ENCODE results near the gene IPO4. TPM values are rescaled to one million over a fixed set of nuclear protein-coding genes. Genes with fewer than 3 reads are reported as not detected.
"Not testable (repeated sequence)": the region's sequence is repeated elsewhere in the genome, so short reads cannot be mapped to it uniquely, and the experiment has no call there.

The IPO4 gene
- 10 to 100 TPM; 24.9 to 30.6 TPM for total RNA-seq
- long read RNA-seq, donor 1, partial matches to known transcripts, result 0 of 1 reads
- long read RNA-seq, donor 1, other reads (novel, unspliced or antisense), result 1 of 1 reads
- long read RNA-seq, donor 2, transcript IPO4-201 (30 exons, 3,646 nt), result major isoform, 16 of 30 reads
- long read RNA-seq, donor 2, partial matches to known transcripts, result 7 of 30 reads
- long read RNA-seq, donor 2, other reads (novel, unspliced or antisense), result 7 of 30 reads

GRCh38 chr14:24188251-24189058 lies at the start of gene IPO4:
TSS of gene IPO4 (minus strand) at chr14:24188816. CDS start at chr14:24188787, 29 bp downstream.
- intact Hi-C loops (cut with DNase I), result no loop called here
- DNase-seq (ENCODE audit: low spot score), result peak; percentile 99

- intact Hi-C loops (cut with DNase I), result no loop called here
- no peak for DNase-seq (ENCODE audit: low spot score)
Measured at GRCh38 chr14:24238123-24238522, 49.5 kb upstream of the IPO4 start.

- intact Hi-C loops (cut with DNase I), result no loop called here
Measured at GRCh38 chr14:24237463-24237955, 48.9 kb upstream of the IPO4 start.

GRCh38 chr14:24236689-24237462 lies 48.3 kb upstream of the IPO4 start:
- intact Hi-C loops (cut with DNase I), result no loop called here
- DNase-seq (ENCODE audit: low spot score), result no peak

More at GRCh38 chr14:24237463-24237955, 48.9 kb upstream of the IPO4 start:
- no peak for DNase-seq (ENCODE audit: low spot score)

GRCh38 chr14:24235804-24236688 lies 47.4 kb upstream of the IPO4 start:
- intact Hi-C loops (cut with DNase I), result no loop called here
- DNase-seq (ENCODE audit: low spot score), result no peak

GRCh38 chr14:24234095-24235005 lies 45.7 kb upstream of the IPO4 start:
- DNase-seq (ENCODE audit: low spot score), result no peak
- intact Hi-C loops (cut with DNase I), result no loop called here

- intact Hi-C loops (cut with DNase I), result no loop called here
- DNase-seq (ENCODE audit: low spot score), result no peak
Measured at GRCh38 chr14:24233538-24233866, 44.9 kb upstream of the IPO4 start.

- intact Hi-C loops (cut with DNase I), result no loop called here
- DNase-seq (ENCODE audit: low spot score), result no peak
Measured at GRCh38 chr14:24232645-24233537, 44.3 kb upstream of the IPO4 start, which contains the start of gene GMPR2. TSS of gene GMPR2 (plus strand) at chr14:24232929. CDS start at chr14:24233254, 325 bp downstream.

- intact Hi-C loops (cut with DNase I), result no loop called here
- DNase-seq (ENCODE audit: low spot score), result peak; percentile 98
Measured at GRCh38 chr14:24232121-24232644, 43.6 kb upstream of the IPO4 start, which contains the start of gene NEDD8. TSS of gene NEDD8 (minus strand) at chr14:24232367. CDS start at chr14:24232267, 100 bp downstream.

- no peak for DNase-seq (ENCODE audit: low spot score)
- intact Hi-C loops (cut with DNase I), result no loop called here
Measured at GRCh38 chr14:24231263-24232120, 42.9 kb upstream of the IPO4 start.

- no peak for DNase-seq (ENCODE audit: low spot score)
- intact Hi-C loops (cut with DNase I), result loop anchor here in 1 of 2 donors (1.0 kb wide), 1 partner anchor 10 kb away; no protein-coding TSS in a partner anchor
Measured at GRCh38 chr14:24228902-24229301, 40.3 kb upstream of the IPO4 start.

GRCh38 chr14:24226473-24226872 lies 37.9 kb upstream of the IPO4 start:
- DNase-seq (ENCODE audit: low spot score), result no peak
- intact Hi-C loops (cut with DNase I), result no loop called here

GRCh38 chr14:24224618-24225071 lies 36.0 kb upstream of the IPO4 start:
- DNase-seq (ENCODE audit: low spot score), result no peak
- intact Hi-C loops (cut with DNase I), result no loop called here

- DNase-seq (ENCODE audit: low spot score); intact Hi-C loops (cut with DNase I): not testable (repeated sequence)
Measured at GRCh38 chr14:24222987-24223386, 34.4 kb upstream of the IPO4 start.

- DNase-seq (ENCODE audit: low spot score), result no peak
- intact Hi-C loops (cut with DNase I), result loop anchor here in 1 of 2 donors (1.0 kb wide), 1 partner anchor 9 kb away; no protein-coding TSS in a partner anchor
Measured at GRCh38 chr14:24219521-24219920, 30.9 kb upstream of the IPO4 start.

Data from posterior vena cava (tissue), 2 donors.